OCI-LY3 (cell line): ENCODE data around the gene PTPN1.

Source experiments
- EZH2phosphoT487 ChIP-seq: fragments of 200-600 bp; shearing (Covaris generic); IDR thresholded peaks from 2 replicates; pipeline ENCODE4 v1.6.1; 2018; ENCODE audit warnings: antibody characterized with exemption, mixed run types, low read depth
- TF ChIP-seq, protein P1 (sequence below): fragments of 200-600, 300-600 bp; sonication (generic); IDR thresholded peaks from 2 replicates; pipeline ENCODE4 v1.5.1; 2014; ENCODE audit warnings: antibody characterized with exemption, low read length, low read depth

DNA sequence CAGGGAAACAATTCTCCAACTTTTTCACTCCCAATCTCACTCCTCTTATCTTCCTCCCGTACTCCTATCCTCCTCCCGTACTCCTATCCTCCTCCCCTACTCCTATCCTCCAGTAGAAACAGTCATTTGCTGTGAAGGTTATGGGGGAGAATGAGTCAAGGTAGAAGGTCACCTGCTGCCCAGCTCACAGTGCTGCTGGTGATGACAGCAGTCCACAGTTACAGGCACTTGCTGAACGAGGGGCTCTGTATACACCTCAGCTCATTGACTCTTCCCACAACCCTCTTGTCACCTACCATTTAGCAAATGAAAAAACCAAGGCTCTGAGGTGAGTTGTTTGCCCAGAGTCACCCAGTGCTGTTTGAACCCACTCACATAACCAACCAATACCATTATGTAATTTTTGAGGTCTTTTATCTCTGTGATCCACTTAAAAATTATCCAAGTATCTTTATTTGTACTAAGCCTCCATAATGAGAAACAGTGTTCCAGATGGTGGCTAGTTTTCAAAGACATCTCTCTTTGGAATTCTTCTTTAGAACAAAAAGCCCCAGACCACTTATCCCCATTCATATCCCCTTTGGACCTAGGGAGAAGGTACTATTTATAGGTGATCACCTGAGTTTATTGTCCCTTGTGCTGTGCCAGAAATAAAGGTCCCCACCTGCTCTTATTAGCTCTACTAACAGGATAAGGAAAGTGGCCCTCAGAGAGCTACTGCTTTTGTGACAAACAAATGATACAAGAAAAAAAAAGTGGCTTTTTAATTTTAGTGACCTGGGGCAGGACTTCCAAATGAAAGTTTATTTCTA, 53.2 kb downstream of the PTPN1 start:
- TF ChIP-seq, protein P1, sequence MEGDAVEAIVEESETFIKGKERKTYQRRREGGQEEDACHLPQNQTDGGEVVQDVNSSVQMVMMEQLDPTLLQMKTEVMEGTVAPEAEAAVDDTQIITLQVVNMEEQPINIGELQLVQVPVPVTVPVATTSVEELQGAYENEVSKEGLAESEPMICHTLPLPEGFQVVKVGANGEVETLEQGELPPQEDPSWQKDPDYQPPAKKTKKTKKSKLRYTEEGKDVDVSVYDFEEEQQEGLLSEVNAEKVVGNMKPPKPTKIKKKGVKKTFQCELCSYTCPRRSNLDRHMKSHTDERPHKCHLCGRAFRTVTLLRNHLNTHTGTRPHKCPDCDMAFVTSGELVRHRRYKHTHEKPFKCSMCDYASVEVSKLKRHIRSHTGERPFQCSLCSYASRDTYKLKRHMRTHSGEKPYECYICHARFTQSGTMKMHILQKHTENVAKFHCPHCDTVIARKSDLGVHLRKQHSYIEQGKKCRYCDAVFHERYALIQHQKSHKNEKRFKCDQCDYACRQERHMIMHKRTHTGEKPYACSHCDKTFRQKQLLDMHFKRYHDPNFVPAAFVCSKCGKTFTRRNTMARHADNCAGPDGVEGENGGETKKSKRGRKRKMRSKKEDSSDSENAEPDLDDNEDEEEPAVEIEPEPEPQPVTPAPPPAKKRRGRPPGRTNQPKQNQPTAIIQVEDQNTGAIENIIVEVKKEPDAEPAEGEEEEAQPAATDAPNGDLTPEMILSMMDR, result no peak
- TF ChIP-seq EZH2phosphoT487, result no peak
